SIG-M5 (cell line): ENCODE data around the gene GABPA.

ENCODE experiments used
- DNase-seq: peaks from one replicate; lab custom pipeline; 2025; lab: John Stamatoyannopoulos, UW

The GABPA gene

GRCh38 chr21:25811186-25811585 lies 76.4 kb downstream of the GABPA start:
- DNase-seq, result no peak

GRCh38 chr21:25813917-25814316 lies 79.1 kb downstream of the GABPA start:
- no peak for DNase-seq

DNA sequence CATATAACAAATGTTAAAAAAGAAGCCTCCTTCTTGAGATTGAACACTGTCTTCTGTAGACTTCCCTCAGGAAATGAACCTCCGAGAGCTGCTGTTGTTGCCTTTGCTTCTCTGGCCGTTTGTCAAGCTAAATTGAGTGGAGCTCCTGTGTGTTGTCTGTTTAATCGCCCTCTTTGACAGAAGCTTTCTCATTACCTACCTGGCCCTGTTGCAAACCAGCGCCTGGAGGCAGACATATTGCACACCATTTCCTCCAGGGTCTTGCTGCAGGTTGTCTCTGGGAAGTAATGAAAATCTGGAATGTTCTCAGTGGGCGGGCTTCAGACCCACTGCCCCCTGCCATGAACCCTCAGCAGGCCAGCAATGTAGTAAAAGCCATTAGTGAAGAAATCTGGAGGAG lies 83.3 kb downstream of the GABPA start:
- DNase-seq, result no peak

DNA sequence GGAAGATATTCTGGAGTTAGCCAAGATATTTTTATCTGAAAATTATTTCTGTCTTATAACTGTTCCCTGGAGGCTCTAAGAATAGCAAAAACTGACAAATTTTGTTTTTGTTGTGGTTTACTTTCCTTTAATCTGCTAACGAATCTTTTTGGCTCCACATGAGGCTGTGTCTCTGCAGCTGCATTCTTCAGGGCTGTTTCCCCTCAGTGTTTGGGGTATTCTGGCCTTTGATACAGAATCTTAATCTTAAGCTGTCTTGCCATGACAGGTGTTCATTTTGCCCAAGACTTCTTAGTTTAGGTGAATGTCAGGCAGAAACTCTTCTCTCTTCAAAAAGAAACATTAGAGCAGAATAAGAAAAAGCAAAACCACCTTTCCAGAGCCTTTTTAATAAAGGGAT lies 83.8 kb downstream of the GABPA start:
- DNase-seq, result no peak
